ENCODE measurements around the gene RSPH10B.
"Not testable (repeated sequence)": the region's sequence is repeated elsewhere in the genome, so short reads cannot be mapped to it uniquely, and the experiment has no call there.

RSPH10B gene

DNA sequence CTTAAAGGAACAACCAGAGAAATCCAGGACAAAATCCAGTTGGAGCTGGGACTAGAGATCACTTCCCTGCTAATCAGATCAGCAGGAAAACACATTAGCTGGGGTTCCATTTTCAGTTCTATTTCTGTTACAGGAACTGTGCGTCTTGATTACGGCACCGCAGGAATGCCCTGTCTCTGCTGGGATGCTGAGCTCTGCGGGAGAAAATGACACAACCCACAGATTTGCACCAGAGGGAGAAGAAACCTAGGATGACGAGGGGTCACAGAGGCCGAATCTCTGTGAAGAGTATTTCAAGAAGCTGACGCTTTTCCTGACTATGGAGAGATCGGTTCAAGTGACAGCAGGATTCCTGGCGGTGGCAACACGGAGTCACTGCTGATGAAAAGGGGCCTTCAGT lies 40.2 kb downstream of the RSPH10B start:
- in situ Hi-C loops (cut with HindIII; ENCODE audit: low sequenced_read_pairs) = not testable (repeated sequence)

DNA sequence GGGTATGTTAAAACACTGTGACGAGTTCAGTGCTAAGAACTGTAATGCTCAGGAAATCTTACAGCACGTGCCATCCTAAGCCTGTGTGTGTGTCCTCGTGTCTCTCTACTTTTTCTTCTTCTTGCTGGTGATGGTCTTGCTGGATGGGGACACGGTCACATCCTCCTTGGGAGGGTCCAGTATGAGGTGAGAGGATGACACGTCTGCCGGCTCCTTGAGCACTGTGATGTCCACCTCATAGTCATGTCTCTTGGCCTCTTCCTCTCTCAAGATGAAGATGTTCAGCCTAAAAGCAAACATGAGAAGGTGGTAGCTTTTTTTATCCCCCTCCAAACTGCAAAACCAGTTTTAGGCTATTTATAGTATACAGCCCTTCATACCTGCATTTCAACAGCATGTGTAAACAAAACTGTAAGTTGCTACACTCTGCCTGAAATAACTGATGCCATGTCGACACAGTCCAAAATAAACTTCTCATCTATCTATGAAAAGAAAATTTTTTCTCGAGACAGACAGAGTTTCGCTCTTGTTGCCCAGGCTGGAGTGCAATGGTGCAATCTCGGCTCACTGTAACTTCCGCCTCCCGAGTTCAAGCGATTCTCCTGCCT lies 44.1 kb downstream of the RSPH10B start:
- in situ Hi-C loops (cut with HindIII; ENCODE audit: low sequenced_read_pairs) = not testable (repeated sequence)

DNA sequence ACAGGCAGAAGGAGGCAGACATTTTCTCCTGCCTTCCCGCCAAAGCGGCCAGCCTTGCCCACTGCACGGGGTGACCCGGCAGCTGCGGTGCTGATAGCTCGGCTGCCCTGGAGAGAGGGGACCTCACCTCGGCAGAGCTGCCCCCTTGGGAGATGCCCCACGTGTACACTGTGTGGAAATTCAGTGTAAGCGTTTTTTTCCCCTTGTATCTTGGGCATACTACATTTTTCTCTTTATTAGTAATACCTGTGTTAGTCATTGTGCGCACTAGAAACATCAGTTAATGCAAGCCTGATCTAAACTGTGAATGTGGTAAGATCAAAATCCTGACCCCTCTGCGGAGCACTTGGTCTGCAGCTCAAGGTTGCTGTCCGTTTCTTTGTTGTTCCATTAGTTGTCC lies 45.9 kb downstream of the RSPH10B start:
- in situ Hi-C loops (cut with HindIII; ENCODE audit: low sequenced_read_pairs) = not testable (repeated sequence)

DNA sequence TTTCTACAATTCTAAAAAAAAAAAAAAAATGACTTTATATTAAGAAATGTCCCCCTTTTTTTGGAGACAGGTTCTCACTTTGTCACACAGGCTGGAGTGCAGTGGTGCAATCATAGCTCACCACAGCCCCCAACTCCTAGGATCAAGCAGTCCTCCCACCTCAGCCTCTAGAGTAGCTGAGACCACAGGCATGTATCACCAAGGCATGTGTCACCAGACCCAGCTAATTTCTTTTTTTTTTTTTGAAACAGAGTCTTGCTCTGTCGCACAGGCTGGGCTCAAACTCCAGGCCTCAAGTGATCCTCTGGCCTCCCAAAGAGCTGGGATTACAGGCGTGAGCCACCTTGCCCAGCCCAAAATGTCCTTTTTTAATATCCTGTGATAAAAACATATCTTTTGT lies 46.3 kb downstream of the RSPH10B start:
- in situ Hi-C loops (cut with HindIII; ENCODE audit: low sequenced_read_pairs) = not testable (repeated sequence)

DNA sequence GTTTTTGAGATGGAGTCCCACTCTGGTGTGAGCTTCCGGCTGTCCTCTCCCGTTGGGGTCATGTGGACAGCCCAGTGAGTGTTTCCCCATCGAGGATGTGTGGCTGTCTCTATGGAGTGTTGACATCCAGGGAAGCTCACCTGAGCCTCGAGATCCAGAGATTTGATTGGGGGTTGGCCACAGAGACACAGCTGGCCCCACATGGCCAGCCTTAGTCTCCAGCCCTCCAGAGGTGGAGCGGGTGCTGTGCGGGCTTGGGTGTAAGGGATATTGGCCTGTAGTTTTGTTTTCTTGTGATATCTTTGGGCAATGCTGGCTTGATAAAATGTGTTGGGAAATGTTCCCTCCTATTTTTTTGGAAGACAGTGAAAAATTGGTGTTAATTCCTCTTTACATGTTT lies 54.0 kb downstream of the RSPH10B start:
- in situ Hi-C loops (cut with HindIII; ENCODE audit: low sequenced_read_pairs) = not testable (repeated sequence)

DNA sequence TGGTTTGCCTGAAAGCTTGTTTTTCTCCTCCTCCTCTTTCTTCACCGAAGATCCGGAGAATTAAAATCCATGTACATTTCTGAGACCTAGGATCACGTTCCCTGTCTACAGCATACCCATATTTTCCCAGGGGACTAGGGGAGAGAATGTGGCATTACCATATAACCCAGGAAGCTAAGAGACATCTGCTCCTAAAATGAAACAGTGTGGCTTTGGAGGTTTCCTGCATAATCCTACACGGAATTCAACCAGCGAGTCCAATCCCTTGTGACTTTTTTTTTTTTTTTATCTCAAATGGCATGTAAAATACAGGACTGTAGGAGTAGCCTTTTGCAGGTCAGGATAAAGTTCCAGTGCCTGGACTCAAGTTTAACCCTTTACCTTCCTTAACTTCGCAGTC lies 61.7 kb downstream of the RSPH10B start:
- in situ Hi-C loops (cut with HindIII; ENCODE audit: low sequenced_read_pairs) = not testable (repeated sequence)

DNA sequence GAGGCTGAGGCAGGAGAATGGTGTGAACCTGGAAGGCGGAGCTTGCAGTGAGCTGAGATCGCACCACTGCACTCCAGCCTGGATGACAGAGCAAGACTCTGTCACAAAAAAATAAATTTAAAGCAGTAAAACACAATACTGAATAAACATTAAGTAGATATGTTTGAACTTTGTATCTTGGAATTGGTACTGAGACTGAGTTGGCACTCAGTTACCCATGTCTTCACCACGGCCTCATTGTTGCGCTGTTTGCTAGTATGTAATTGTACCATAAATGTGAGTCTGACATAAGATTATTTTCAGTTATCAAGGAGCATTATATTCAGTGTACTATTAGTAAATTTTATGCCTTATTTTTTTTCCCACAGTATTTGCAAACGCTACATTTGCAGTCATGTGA lies 65.8 kb downstream of the RSPH10B start:
- in situ Hi-C loops (cut with HindIII; ENCODE audit: low sequenced_read_pairs) = not testable (repeated sequence)

DNA sequence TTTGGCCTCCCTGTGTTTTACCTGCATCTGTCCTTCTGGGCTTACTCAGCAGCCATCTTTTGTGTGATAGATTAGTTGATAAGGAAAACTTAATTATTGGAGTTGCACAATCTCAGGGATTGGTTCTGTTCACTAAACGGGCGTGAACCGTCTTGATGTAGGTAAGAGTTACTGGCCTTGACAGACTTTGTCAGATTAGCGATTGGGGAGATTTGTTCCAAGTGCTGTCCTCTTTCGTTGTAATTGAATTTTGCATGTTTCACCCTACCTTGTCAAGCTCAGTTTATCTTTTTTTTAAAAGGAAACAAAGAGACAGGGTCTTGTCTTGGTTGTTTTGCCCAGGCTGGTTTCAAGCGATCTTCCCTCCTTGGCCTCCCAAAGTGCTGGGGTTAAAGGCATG lies 67.5 kb downstream of the RSPH10B start:
- in situ Hi-C loops (cut with HindIII; ENCODE audit: low sequenced_read_pairs) = not testable (repeated sequence)

DNA sequence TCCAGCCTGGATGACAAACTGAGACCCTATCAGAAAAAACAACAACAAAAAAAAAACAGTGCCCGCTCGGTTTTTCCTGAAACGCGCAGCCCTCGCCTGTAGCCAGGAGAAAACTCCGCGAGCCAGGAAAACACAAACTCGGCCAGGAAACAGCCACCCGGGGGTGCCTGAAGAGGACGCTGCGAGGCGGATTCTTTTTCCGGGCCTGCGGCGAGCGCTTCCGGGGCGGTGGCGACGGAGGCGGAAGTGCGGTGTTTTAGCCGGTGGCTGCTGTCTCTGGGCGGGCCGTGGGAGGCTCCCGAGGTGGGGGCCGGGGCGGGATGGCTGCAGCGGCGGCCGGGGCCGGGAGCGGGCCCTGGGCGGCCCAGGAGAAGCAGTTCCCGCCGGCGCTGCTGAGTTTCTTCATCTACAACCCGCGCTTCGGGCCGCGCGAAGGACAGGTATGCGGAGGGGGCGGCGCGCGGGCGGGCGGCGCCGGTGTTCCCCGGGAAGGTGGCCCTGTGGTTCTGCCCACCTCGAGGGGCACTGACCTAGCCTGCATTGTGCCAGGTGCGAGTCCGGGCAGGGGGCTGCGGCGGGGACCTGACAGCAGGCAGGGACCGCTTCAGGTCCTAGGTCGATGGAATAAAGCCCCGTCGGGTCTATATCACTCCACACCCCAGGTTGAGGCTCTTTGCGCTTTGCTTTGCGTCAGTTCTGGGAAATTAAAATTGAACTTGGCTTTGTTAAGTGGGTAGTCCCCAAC lies 71.8 kb downstream of the RSPH10B start, which contains the start of gene CCZ1:
CCZ1 (plus strand) TSS at position 254 of the 745 bp plus-strand sequence; CDS start at position 321, 67 bp downstream.
- in situ Hi-C loops (cut with HindIII; ENCODE audit: low sequenced_read_pairs) = not testable (repeated sequence)

DNA sequence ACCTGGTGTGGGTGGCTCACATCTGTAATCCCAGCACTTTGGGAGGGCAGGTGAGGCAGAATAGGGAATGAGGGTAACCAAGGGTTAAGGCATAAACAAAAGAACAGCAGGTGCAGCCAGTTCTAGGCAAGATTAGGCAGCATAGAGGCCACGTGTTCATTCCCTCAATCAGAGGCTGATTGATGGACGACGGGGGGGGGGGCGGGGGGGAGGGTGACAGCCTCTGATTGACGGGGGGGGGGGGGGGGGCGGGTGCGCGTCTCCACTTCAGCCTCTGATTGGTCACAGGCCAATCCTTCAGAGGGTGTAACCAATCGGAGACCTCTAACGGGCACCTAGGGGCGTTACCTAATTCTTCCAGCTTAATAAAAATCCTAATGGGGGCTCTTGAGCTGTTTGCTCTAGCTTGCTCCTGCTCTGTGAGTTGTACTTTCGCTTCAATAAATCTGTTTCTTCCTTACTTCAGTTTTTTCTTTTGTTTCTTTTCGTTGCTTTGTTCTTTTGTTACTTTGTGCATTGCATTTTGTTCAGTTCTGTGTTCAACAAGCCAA lies 73.0 kb downstream of the RSPH10B start:
- in situ Hi-C loops (cut with HindIII; ENCODE audit: low sequenced_read_pairs) = not testable (repeated sequence)

DNA sequence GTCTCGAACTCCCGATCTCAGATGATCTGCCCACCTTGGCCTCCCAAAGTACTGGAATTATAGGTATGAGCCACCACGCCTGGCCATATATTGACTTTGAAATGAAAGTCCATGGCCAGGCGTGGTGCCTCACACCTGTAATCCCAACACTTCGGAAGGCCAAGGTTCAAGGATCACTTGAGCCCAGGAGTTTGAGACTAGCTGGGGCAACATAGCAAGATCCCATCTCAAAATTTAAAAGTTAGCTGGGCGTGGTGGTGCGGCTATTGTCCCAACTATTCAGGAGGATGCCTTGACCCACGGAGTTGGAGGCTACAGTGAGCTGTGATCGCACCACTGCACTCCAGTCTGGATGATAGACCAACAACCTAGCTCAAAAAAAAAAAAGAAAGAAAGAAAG lies 78.0 kb downstream of the RSPH10B start:
- in situ Hi-C loops (cut with HindIII; ENCODE audit: low sequenced_read_pairs) = no loop called here

DNA sequence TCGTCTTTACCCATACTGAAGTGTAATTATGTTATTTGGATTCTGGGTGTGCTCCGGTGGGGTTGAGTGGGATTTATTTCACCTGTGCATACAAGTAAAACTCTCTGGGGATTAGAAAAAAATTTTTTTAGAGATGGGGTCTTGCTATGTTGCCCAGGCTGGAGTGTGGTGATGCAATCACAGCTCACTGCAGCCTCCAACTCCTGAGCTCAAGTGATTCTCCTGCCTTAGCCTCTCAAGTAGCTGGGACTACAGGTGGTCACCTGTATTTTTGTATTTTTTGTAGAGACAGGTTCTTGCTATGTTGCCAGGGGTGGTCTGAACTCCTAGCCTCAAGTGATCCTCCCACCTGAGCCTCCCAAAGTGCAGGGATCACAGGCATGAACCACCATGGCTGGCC lies 80.2 kb downstream of the RSPH10B start:
- in situ Hi-C loops (cut with HindIII; ENCODE audit: low sequenced_read_pairs) = not testable (repeated sequence)

DNA sequence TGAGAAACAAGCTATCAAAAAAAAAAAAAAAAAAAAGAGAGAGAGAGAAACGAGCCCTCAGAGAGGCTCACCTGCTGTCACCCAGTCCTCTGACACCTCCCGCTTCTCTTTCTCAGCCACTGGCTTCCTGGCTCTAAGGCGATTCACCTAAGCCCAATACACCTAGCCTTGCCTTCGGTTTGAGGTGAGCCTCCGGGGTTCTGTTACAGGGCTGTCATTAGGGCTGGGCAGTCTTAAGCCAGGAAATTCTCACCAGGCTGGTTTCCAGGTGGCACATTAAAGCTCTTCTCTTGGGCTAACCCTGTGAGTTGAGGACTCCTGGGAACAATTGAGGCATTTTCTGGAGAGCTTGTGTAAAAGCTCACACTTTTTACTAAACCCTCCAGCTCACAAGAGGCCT lies 82.5 kb downstream of the RSPH10B start:
- in situ Hi-C loops (cut with HindIII; ENCODE audit: low sequenced_read_pairs) = not testable (repeated sequence)

DNA sequence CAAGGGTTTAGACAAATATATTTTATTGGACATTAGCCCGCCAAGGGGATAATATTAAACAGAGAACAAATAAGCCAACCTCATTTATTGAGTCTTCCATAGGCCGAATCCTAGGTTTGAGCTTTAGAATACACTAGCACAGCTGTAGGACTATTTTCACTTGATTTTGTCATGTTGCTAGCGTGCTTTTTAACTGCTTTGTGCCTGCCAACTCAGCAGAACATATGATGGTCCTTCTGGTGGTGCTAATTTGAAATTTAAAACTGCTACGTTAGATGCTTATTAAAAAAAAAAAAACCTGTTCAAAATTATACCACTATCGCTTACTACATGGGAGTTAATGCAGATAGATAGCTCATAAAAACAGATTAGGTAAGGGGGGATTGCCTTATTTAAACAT lies 86.1 kb downstream of the RSPH10B start:
- in situ Hi-C loops (cut with HindIII; ENCODE audit: low sequenced_read_pairs) = not testable (repeated sequence)

DNA sequence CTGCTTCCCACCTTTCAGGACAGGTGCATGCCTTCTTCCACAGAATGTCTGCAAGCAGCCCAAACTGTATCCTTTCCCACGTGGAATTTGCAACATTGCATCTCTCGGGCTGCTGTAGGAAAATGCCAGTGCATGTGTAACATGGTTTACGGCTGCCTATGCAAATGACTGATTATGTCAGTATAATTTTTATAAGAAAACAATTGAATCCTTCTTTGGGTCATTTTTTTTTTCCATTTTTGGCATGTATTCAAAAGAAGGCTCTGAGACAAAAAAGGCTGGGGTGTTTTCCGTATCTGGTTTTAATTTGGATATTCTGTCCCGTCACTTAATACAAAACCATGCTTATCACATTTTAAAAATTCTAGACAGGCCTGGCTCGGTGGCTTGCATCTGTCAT lies 90.4 kb downstream of the RSPH10B start:
- in situ Hi-C loops (cut with HindIII; ENCODE audit: low sequenced_read_pairs) = not testable (repeated sequence)

DNA sequence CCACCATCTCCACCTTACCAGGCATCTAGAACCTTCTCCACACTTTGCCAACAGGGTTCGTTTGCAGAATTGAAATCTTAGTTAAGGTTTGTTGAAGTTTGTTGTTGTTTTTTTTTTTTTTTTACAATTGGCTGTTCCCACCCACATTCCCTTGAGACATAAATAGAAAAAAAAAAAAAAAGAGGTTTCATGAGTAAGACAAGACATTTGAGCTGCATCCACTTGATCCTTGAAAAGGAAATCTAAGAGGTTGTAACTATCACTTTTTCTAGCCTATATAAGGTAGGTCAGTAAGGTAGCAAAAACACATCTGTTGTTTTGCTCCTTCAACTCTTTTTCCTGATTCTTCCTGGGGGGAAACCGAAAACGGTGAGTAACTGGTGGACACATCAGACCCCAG lies 90.9 kb downstream of the RSPH10B start:
- in situ Hi-C loops (cut with HindIII; ENCODE audit: low sequenced_read_pairs) = not testable (repeated sequence)

Data from DLD1 (cell line).